ENCODE results near the gene HSD17B10. TPM values are rescaled to one million over a fixed set of nuclear protein-coding genes. Genes with fewer than 3 reads are reported as not detected.

HSD17B10 gene
- polyA plus RNA-seq, 1 of the 3 experiments (the other 2 are of a cell fraction) = 157 TPM

DNA sequence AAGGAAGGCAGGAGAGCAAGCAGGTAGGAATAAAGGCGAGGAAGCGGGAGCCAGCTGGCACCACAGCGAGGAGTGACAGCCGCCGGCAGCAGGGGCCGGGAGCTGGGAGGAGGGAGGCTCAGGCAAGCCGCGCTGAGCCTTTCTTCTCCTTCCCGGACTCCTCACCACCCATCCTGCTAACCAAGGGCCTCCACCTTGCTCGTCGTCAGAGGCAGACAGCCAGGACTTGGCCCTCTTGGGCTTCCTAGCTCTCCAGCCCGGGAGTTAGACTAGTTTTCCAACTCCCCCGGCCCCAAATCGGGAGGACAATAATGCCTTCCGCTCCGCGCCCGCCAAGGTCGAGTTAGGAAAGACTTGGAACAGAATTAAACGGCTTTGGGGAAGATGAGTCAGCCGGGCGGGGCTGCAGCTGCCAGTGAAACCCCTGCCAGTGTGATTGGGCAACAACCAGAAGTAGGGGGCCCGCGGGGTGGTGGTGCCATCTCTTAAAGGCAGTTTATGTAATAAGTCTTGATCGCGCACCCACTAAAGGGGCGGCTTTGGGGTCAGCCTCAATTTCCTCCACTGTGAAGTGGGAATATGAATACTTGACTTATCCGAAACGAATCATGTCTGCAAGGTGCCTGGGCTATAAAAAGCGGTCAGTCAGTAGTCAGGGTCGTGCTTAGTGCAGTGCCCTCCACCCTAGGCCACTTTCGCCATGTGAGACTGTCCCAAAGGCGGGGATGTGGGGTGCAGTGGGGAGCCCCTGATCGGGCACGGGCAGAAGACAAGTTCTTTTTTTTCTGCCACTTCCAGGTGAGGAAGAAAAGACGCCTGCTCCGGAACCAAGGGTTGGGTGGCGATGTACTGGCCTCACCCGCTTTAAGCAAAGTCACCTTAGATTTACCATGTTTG, 6.7 kb upstream of the HSD17B10 start:
- Histone ChIP-seq H3K4me3 (ENCODE audit: low read depth in 2 of 2, low read length in 1 of 2) (peak overlapping the region; percentile 52 to 61; a peak in 3 of 4 replicates), H3K4me1 (ENCODE audit: control insufficient read depth in 1 of 2, insufficient read depth in 2 of 2, low read depth in 1 of 2, low read length in 1 of 2) (peaks cover 0 to 9% of the 10 kb centered on the region in 2 experiments; a peak in 1 of 4 replicates), H3K27ac (ENCODE audit: low read depth in 2 of 2, low read length in 1 of 2) (no peak overlapping the region; a peak in 1 of 4 replicates), H3K9me3 (no peaks in the 10 kb centered on the region), H3K9ac (no peak overlapping the region), H3F3A (replicated peaks; ENCODE audit: insufficient read depth) (no peaks in the 10 kb centered on the region), H3K4me2 (peak overlapping the region; percentile 72), H3K36me3 (replicated peaks in 1 of 2; ENCODE audit: control insufficient read depth in 1 of 2, insufficient read depth in 2 of 2, low read length in 1 of 2) (no peaks in the 10 kb centered on the region), H2AFZ (ENCODE audit: low read depth) (peak overlapping the region; percentile 80; the same call in 1 of the 2 replicates), H3K9me2 (no peaks in the 10 kb centered on the region), H3K79me2 (ENCODE audit: insufficient read depth) (no peaks in the 10 kb centered on the region), H4K20me1 (ENCODE audit: insufficient read depth) (no peaks in the 10 kb centered on the region), H3K27me3 (ENCODE audit: insufficient read depth) (peaks cover 17% of the 10 kb centered on the region; the same call in 1 of the 2 replicates)
- ChIA-PET CTCF (interaction anchor here (0.7 to 2.0 kb wide), 5 partner anchors 11 to 157 kb away, joined by 3 to 8 read pairs (median 4); no protein-coding TSS in a partner anchor), POLR2A (no interaction called here)
- TF ChIP-seq FOXM1 (IDR thresholded peaks at IDR 0.05; ENCODE audit: low read depth) (no peak), RAD21 (IDR thresholded peaks at IDR 0.05; ENCODE audit: low read length) (no peak), TCF12 (IDR thresholded peaks at IDR 0.05) (no peak)
- 38% methylated on average over 35 of the region's 39 CpGs for WGBS (ENCODE audit: low lambda C conversion rate)
- peak; percentile 27 for DNase-seq

DNA sequence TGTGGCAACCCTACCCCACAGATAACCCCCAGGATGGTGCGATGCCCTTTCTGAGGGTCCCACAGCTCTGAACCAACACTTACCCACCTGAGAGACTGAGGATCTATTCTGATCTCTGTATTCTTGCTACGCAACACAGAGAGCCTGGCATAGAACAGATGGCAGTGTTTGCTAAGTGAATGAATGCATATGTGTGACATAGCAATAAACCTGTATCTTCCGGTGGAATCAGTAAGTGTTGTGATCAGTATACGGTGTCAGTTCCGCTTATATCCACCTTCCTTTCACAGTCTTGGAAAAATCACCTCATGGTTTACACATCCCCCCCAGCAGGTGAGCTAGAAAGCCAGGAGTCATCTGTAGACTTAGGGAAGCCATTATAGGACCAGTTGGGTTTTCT, 5.9 kb upstream of the HSD17B10 start:
- Histone ChIP-seq H3K9ac (no peak overlapping the region), H3K36me3 (replicated peaks in 1 of 2; ENCODE audit: control insufficient read depth in 1 of 2, insufficient read depth in 2 of 2, low read length in 1 of 2) (no peaks in the 10 kb centered on the region), H3K9me3 (no peaks in the 10 kb centered on the region), H3K27me3 (ENCODE audit: insufficient read depth) (peaks cover 17% of the 10 kb centered on the region; the same call in 1 of the 2 replicates), H3F3A (replicated peaks; ENCODE audit: insufficient read depth) (no peaks in the 10 kb centered on the region), H3K4me1 (ENCODE audit: control insufficient read depth in 1 of 2, insufficient read depth in 2 of 2, low read depth in 1 of 2, low read length in 1 of 2) (peaks cover 0 to 9% of the 10 kb centered on the region in 2 experiments; a peak in 1 of 4 replicates), H3K4me2 (peak overlapping the region; percentile 72), H4K20me1 (ENCODE audit: insufficient read depth) (no peaks in the 10 kb centered on the region), H3K79me2 (ENCODE audit: insufficient read depth) (no peaks in the 10 kb centered on the region), H3K4me3 (ENCODE audit: low read depth in 2 of 2, low read length in 1 of 2) (peak overlapping the region in 1 of 2 experiments; percentile 61; a peak in 3 of 4 replicates), H3K27ac (ENCODE audit: low read depth in 2 of 2, low read length in 1 of 2) (no peak overlapping the region), H2AFZ (ENCODE audit: low read depth) (peak overlapping the region; percentile 80; the same call in 1 of the 2 replicates), H3K9me2 (no peaks in the 10 kb centered on the region)
- ChIA-PET POLR2A (no interaction called here), CTCF (interaction anchor here (0.7 to 2.0 kb wide), 5 partner anchors 12 to 156 kb away, joined by 3 to 8 read pairs (median 4); no protein-coding TSS in a partner anchor)
- 39% methylated on average over 5 of the region's 5 CpGs for WGBS (ENCODE audit: low lambda C conversion rate)
- TF ChIP-seq, protein P1, sequence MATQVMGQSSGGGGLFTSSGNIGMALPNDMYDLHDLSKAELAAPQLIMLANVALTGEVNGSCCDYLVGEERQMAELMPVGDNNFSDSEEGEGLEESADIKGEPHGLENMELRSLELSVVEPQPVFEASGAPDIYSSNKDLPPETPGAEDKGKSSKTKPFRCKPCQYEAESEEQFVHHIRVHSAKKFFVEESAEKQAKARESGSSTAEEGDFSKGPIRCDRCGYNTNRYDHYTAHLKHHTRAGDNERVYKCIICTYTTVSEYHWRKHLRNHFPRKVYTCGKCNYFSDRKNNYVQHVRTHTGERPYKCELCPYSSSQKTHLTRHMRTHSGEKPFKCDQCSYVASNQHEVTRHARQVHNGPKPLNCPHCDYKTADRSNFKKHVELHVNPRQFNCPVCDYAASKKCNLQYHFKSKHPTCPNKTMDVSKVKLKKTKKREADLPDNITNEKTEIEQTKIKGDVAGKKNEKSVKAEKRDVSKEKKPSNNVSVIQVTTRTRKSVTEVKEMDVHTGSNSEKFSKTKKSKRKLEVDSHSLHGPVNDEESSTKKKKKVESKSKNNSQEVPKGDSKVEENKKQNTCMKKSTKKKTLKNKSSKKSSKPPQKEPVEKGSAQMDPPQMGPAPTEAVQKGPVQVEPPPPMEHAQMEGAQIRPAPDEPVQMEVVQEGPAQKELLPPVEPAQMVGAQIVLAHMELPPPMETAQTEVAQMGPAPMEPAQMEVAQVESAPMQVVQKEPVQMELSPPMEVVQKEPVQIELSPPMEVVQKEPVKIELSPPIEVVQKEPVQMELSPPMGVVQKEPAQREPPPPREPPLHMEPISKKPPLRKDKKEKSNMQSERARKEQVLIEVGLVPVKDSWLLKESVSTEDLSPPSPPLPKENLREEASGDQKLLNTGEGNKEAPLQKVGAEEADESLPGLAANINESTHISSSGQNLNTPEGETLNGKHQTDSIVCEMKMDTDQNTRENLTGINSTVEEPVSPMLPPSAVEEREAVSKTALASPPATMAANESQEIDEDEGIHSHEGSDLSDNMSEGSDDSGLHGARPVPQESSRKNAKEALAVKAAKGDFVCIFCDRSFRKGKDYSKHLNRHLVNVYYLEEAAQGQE (IDR thresholded peaks at IDR 0.05; ENCODE audit: low read depth, low read length) = no peak
- TF ChIP-seq FOXJ3 (CRISPR knock-in tag; IDR thresholded peaks at IDR 0.05) (no peak), IRF3 (IDR thresholded peaks at IDR 0.05; ENCODE audit: low read depth, low read length) (no peak), RXRA (IDR thresholded peaks at IDR 0.05; ENCODE audit: borderline replicate concordance, low read depth) (no peak), RFX5 (IDR thresholded peaks at IDR 0.05; ENCODE audit: low read length) (no peak), SIN3A (IDR thresholded peaks at IDR 0.05; ENCODE audit: borderline replicate concordance, low read depth, low read length) (no peak), FOXM1 (IDR thresholded peaks at IDR 0.05; ENCODE audit: low read depth) (no peak), MEF2A (IDR thresholded peaks at IDR 0.05; ENCODE audit: borderline replicate concordance, low read depth) (no peak), RCOR1 (IDR thresholded peaks at IDR 0.05; ENCODE audit: low read length) (no peak), TCF12 (IDR thresholded peaks at IDR 0.05) (no peak), MXI1 (IDR thresholded peaks at IDR 0.05; ENCODE audit: low read depth, low read length) (no peak), JUND (IDR thresholded peaks at IDR 0.05) (no peak)
- TF ChIP-seq, protein P2, sequence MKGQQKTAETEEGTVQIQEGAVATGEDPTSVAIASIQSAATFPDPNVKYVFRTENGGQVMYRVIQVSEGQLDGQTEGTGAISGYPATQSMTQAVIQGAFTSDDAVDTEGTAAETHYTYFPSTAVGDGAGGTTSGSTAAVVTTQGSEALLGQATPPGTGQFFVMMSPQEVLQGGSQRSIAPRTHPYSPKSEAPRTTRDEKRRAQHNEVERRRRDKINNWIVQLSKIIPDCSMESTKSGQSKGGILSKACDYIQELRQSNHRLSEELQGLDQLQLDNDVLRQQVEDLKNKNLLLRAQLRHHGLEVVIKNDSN (IDR thresholded peaks at IDR 0.05; ENCODE audit: borderline replicate concordance, low read depth) = no peak
- TF ChIP-seq, protein P3, sequence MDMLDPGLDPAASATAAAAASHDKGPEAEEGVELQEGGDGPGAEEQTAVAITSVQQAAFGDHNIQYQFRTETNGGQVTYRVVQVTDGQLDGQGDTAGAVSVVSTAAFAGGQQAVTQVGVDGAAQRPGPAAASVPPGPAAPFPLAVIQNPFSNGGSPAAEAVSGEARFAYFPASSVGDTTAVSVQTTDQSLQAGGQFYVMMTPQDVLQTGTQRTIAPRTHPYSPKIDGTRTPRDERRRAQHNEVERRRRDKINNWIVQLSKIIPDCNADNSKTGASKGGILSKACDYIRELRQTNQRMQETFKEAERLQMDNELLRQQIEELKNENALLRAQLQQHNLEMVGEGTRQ (IDR thresholded peaks at IDR 0.05; ENCODE audit: borderline replicate concordance, low read depth, low read length) = no peak
- TF ChIP-seq, protein P4, sequence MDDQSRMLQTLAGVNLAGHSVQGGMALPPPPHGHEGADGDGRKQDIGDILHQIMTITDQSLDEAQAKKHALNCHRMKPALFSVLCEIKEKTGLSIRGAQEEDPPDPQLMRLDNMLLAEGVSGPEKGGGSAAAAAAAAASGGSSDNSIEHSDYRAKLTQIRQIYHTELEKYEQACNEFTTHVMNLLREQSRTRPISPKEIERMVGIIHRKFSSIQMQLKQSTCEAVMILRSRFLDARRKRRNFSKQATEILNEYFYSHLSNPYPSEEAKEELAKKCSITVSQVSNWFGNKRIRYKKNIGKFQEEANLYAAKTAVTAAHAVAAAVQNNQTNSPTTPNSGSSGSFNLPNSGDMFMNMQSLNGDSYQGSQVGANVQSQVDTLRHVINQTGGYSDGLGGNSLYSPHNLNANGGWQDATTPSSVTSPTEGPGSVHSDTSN (IDR thresholded peaks at IDR 0.05) = no peak
- no peak for DNase-seq
